Stimulated activated naive CD4-positive, alpha-beta T cell (primary cell): ENCODE measurements around the gene POLH.

ENCODE experiments used
- DNase-seq, 6 experiments: peaks; one replicate each; lab custom pipeline; 2025; lab: John Stamatoyannopoulos, UW

The POLH gene

DNA sequence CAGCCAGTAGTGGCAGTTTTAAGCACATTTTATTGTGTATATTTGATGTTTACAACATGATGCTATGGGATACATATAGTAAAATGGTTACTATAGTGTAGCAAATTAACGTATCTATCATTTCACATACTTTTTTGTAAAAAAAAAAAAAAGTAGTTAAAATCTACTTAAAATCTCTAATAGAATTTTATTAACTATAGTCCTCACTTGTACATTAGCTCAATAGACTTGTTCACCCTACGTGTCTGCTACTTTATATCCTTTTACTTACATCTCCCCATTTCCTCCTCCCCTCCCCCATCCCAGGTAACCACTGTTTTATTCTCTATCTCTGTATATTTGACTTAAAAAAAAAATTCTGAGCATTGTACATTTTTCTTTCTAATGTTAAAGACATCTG is 30.0 kb downstream of the POLH start:
- DNase-seq: no peak

- peak in 5 of 6 experiments; percentile 20 to 43 (median 32) for DNase-seq
These were observed 32.4 kb downstream of the POLH start for GRCh38 chr6:43608310-43608763.

DNA sequence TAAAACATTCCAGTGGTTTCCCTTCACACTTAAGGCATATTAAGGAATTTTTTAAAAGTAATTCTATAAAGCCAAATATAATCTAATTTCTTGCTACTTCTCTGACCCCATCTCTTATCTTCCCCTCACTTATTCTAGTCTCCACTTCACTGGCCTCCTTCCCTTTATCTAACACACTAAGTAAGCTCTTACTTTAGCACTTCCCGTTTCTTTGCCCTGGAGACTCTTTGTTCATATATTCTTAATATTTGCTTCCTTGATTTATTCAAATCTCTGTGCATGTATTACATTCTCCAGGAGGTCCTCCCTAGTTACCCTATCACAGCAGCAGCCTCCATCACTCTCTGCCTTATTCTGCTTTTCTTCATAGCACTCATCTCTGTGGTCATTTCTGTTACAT is 32.8 kb downstream of the POLH start:
- no peak for DNase-seq

DNA sequence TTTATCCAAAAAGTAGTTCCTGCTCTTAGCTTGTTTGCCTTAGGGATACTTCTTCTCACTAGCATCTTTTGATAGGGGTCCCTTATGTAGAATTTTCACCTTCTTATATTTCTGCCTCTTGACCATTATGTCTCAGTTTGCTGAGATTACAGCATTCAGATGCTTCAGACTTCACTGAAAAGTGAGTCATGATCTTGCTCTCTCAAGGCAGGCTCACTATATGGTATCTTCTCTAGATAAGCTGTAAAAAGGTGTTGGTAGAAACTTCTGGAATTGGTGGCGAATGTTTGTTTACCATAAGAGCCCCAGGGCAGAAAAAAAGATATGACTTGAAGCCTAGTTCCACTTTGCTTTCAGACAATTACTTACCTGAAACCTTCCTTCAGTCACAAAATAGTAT is 33.4 kb downstream of the POLH start:
- DNase-seq: no peak

DNA sequence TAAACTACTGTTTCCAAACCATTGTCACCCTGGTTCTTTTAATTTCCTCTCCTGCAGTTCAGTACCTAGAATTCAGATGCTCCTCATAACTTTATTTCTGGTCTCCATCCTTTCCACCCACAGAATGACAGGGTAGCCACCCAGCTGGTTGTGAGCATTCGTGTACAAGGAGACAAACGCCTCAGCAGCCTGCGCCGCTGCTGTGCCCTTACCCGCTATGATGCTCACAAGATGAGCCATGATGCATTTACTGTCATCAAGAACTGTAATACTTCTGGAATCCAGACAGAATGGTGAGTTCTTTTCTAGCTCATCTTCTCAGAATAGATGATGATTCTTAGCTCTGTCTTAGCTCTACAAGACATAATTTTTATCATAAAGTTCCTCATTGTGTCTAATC is 34.4 kb downstream of the POLH start:
- no peak for DNase-seq

DNA sequence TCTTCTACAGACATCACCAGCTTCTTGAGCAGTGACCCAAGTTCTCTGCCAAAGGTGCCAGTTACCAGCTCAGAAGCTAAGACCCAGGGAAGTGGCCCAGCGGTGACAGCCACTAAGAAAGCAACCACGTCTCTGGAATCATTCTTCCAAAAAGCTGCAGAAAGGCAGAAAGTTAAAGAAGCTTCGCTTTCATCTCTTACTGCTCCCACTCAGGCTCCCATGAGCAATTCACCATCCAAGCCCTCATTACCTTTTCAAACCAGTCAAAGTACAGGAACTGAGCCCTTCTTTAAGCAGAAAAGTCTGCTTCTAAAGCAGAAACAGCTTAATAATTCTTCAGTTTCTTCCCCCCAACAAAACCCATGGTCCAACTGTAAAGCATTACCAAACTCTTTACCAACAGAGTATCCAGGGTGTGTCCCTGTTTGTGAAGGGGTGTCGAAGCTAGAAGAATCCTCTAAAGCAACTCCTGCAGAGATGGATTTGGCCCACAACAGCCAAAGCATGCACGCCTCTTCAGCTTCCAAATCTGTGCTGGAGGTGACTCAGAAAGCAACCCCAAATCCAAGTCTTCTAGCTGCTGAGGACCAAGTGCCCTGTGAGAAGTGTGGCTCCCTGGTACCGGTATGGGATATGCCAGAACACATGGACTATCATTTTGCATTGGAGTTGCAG is 37.9 kb downstream of the POLH start:
- DNase-seq: no peak

DNA sequence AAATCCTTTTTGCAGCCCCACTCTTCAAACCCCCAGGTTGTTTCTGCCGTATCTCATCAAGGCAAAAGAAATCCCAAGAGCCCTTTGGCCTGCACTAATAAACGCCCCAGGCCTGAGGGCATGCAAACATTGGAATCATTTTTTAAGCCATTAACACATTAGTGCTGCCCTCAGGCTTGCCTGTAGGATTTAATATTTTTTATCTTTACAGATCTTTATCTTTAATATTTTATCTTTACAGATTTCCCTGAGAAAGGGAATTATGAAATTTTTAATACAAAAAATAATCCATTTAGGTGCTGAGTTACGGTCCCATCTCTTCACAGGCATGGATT is 38.4 kb downstream of the POLH start:
- DNase-seq: no peak

GRCh38 chr6:43616725-43617472 is 40.9 kb downstream of the POLH start:
- DNase-seq: no peak

DNA sequence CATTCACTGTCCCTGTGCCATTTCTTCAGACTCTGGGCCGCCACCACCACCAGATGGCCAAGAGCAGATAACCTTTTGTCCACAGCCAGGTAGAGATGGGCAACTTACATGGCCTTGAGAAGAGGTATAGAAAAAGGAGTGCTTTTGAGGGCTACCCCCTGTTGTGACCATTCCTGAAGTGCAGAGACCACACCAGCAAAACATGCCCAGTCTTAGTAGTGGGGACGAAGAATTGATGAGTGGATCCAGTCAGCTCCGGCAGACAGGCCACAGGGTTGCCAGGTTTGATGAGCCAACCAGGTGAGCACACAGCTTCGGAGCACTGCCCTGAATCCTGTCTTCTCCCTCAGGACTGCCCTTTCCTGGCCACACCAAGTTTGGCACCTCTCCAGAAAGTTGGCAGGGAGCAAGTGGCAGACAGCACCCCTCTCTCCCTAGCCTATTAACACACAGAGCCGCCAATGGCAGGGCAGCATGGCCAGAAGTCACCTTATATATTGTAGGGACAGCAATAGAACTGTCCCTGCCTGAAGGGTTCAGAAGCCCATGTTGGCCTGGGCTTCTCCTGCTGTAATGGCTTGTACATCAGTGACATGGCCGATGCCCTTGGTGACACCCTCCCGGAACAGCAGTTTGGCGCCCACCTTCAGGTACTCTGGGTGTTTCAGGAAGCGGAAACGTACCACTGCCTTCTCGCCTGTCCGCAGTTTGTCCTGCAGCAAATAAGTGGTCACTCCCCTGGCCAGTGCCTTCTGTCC is 45.3 kb downstream of the POLH start:
- DNase-seq: no peak

- no peak for DNase-seq
These were observed 45.8 kb downstream of the POLH start for GRCh38 chr6:43621836-43622180.

- DNase-seq: no peak
These were observed 46.6 kb downstream of the POLH start for GRCh38 chr6:43622541-43622940.

GRCh38 chr6:43623880-43624785 is 48.1 kb downstream of the POLH start:
- DNase-seq: no peak

DNA sequence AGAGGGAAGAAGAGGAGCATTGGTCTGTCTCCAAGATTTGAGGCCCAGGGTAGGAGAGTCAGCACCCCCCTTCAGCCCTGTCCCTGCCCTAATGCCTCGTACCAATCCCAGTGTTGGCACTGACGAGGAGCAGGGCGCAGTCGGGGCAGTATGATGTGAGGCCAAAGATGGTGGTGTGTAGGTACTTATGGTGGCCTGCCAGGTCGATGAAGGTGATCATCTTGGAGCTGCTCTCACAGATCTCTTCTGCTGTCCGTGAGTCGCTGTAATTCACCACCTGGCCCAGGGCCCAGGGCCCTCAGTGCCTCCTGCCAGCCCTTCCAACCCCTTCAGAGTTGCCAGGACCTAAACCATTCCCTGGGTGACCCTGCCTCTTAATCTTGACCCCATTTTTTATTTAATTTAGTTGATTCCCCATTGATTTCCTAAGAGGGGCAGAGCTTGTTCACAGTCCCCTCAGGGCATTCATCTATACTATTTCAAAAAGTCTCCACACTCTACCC is 48.9 kb downstream of the POLH start:
- DNase-seq: no peak

DNA sequence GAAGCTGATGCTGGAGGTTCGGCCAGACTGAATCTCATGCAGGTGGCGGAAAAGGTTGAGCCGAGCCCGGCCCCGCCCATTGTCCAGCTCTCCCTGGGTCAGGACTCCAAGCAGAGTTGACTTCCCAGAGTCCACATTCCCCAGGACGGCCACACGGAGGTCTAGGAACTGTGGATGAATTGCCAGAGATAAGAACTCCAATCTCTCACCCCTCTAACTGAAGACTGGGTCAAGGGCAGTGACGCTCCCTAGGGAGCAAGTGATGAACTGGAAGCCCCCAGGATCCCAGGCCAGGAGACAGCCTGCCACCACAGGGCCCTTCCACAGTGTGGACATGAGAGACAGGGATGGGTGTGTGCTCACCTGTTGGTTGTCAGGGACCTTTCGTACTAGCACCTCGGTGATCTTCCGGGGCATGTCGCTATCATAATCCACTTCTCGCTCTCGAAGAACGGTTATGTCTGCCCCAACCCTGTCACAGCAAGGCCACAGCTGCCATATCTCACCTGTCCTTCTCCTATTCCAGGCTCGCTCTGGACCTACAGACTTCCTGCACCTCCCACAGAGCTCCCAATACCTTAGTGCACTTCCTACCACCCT is 49.5 kb downstream of the POLH start:
- DNase-seq: no peak

DNA sequence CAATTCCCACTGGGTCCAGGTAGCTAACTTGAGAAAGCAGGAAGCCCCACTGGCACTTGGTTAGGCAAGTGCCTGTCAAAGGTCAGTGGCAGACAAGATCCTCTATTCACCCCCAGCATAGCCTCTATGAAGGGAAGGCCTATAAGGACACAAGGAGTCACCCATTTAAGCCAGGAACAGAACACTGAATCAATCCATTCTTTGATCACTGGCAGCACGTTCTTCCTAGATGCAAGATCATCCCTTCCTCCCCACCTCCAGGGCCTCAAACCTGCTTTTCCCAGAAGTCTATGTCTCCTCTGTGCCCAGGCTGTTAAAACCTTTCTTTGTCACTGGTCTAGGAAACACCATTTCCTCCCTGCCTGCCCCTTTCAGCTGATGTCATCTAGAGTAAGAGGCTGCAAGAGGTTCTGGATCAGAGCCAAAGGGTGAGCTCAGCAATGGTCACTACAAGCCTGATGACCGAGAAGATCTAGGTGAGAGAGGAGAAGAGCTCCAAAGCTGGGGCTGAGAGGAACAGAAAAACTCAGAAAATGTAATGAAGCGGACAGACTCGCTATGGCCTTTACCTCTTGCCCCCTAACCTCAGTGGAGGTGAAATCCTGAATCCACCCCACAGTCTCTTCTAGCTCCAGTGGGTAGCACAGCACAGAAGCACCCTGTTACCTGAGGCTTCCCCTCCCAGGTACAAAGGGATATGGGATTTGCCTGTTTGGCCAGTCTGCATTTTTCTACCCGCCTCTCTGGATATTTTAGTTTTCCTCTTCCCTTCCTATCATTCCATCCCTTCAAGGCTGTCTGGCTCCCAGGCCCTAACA is 51.2 kb downstream of the POLH start:
- DNase-seq: no peak

- peak; percentile 19 to 61 (median 50) for DNase-seq
These were observed 52.6 kb downstream of the POLH start for GRCh38 chr6:43628393-43629103.

- peak; percentile 89 to 96 (median 90) for DNase-seq
These were observed 53.1 kb downstream of the POLH start, which contains the start of gene GTPBP2 for GRCh38 chr6:43629104-43629504. Gene GTPBP2 (minus strand): TSS chr6:43629264. CDS start chr6:43629162, 102 bp downstream.

- peak; percentile 62 to 86 (median 76) for DNase-seq
These were observed 53.7 kb downstream of the POLH start for GRCh38 chr6:43629505-43630300.
